Ecto neural progenitor cell (in vitro differentiated cells): ENCODE results near the gene ZMYND15.

Source experiments
- DNase-seq: peaks from one replicate; pipeline ENCODE4 v3.0.0-alpha.2; 2018; ENCODE audit warnings: low spot score

ZMYND15 gene

DNA sequence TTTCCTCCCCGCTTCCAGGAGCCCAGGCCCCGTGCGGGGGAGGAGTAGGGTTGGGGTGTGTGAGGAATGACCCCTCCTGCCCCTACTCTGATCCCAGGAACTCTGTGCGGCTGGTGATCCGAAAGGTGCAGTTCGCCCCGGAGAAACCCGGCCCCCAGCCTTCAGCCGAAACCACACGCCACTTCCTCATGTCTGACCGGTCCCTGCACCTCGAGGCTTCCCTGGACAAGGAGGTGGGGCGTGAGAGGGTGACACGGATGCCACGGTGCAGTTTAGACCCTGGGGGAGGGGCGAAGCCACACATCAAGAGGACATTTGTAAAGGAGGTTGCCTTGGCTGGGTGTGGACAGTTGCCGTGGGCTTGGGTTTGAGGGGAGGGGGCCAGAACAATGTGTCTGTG, 21.8 kb upstream of the ZMYND15 start:
- DNase-seq: no peak

GRCh38 chr17:4718276-4718675, 21.4 kb upstream of the ZMYND15 start:
- no peak for DNase-seq

GRCh38 chr17:4719146-4719545, 20.5 kb upstream of the ZMYND15 start:
- no peak for DNase-seq

GRCh38 chr17:4719684-4720221, 19.9 kb upstream of the ZMYND15 start:
- DNase-seq: no peak

GRCh38 chr17:4720787-4721186, 18.8 kb upstream of the ZMYND15 start:
- DNase-seq: no peak

DNA sequence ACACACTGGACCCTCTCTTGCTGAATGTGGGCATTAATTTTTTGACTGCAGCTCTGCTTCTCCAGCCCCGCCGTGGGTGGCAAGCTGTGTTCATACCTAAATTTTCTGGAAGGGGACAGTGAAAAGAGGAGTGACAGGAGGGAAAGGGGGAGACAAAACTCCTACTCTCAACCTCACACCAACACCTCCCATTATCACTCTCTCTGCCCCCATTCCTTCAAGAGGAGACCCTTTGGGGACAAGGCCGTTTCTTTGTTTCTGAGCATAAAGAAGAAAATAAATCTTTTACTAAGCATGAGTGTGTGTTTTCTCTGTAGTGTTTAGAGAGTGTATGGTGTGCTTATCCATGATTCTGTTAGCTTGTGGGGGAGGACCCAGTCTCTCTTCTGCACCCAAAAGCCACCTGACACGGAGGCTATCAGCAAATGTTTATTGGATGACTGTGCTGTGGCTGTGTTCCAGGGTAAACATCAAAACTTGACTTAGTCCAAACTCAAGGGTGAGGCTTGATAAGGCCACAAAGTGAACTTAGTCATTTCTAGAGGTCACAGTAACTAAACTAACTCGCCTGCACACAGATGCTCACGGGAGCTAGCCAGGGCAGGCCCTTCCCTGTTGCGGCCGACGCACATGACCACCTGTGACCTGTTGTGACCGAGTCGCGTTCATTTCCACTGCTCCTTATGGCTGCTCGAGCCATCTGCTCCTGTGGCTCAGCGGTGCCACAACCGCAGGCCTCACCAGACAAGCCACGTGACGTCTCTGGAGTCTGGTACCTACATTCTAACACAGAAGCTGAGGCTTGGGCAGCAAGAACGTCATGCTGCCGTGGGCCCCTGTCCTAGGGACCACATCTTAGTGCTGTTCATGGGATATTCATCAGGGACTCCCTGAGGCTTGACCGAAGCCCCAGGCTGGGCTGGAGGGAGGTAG, 18.2 kb upstream of the ZMYND15 start:
- DNase-seq: no peak

- DNase-seq: no peak
These were observed 16.9 kb upstream of the ZMYND15 start for GRCh38 chr17:4722678-4723240.

- DNase-seq: no peak
These were observed 15.0 kb upstream of the ZMYND15 start for GRCh38 chr17:4724650-4725049.

GRCh38 chr17:4725646-4726310, 13.9 kb upstream of the ZMYND15 start:
- DNase-seq: no peak

DNA sequence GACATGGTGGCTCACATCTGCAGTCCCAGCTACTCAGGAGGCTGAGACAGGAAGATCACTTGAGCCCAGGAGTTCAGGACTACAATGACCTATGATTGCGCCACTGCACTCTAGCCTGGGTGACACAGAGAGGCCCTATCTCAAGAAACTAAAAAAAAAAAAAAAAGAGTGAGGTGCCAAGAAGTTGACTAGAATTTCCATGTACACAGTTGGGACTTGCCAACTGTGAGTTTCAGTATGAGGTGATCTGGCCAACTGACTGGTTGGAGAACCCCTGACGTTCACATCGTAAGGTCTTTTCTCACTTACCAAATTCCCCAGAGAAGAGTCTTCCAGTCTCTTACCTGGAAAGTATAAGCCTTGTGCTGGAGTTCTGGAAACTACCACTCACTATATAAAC, 11.5 kb upstream of the ZMYND15 start:
- no peak for DNase-seq

DNA sequence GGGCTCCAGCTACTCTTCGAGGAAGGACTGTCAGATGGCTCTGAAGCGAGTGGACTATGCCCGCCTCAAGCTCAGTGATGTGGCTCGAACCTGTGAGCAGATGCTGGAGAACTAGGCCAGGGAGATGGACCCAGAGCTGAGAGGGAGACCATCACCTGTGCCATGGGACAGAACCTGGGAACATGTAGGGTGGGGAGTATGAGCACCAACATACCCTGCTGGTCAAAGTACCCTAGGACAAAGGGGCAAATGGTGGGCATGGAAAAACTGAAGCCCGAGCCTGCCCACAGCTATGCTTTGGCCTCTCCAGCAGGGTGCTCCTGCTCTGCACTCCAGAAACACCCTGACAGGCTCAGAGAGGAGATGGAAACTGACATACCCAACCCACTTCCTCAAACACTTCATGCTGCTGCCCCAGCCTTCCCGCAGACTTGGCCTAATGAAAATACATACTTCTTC, 6.5 kb upstream of the ZMYND15 start:
- no peak for DNase-seq

DNA sequence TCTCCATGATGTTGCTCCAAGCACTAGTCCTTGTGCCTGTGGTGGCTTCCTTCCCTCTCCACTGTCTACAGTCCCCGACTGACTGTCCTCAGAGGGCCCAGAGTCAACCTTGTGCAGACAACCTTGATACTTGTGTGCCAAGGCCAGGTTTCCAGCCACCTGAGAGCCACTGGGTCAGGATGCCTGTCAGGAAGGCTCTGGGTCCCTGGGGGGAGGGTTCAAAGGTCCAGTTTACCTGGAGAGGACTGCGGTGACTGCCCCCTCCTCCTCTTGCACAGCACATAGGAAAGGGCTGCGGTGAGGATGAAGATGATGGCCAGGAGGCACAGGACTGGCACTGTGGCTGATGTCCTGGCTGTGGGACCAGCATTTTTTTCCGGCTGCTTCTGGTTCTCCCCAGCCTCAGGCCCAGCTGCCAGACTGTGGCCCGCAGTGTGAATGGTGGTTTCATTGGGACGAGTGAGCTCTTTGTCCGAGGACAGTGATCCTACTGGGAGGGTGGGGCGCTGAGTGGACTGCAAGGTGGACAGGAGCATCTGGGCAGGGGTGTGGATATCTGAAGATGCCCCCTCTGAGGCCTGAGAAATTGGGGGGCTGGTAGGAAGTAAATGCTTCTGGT, 4.7 kb upstream of the ZMYND15 start:
- DNase-seq: no peak

DNA sequence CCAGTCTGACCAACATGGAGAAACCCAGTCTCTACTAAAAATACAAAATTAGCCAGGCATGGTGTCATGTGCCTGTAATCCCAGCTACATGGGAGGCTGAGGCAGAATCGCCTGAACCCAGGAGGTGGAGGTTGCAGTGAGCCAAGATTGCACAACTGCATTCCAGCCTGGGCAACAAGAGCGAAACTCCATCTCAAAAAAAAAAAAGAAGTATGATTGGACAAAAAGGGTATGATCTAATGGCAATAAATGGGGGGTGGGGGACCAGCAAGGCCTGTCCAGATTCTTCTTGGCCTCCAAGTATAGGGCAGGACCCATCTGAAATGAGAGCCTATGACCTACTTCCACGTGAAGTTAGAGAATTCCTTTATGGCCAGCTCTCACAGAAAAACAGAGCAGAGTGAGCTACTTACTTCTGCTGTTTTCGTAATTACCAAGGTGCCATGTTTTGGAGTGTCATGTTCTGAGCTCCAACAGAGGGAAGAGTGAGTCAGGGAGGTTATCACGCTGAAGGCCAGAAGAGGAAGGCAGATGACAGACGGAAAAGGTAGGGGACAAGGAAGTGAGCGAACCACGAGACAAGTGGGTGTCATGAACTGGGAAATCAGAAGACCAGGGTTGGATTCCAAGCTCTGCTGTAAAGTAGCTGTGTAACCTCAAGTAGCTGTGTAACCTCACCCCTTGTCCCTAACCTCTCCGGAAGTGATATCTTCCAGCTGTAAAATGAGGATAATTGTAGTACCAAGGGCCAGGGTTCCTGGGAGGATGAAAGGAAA, 3.6 kb upstream of the ZMYND15 start:
- DNase-seq: no peak

DNA sequence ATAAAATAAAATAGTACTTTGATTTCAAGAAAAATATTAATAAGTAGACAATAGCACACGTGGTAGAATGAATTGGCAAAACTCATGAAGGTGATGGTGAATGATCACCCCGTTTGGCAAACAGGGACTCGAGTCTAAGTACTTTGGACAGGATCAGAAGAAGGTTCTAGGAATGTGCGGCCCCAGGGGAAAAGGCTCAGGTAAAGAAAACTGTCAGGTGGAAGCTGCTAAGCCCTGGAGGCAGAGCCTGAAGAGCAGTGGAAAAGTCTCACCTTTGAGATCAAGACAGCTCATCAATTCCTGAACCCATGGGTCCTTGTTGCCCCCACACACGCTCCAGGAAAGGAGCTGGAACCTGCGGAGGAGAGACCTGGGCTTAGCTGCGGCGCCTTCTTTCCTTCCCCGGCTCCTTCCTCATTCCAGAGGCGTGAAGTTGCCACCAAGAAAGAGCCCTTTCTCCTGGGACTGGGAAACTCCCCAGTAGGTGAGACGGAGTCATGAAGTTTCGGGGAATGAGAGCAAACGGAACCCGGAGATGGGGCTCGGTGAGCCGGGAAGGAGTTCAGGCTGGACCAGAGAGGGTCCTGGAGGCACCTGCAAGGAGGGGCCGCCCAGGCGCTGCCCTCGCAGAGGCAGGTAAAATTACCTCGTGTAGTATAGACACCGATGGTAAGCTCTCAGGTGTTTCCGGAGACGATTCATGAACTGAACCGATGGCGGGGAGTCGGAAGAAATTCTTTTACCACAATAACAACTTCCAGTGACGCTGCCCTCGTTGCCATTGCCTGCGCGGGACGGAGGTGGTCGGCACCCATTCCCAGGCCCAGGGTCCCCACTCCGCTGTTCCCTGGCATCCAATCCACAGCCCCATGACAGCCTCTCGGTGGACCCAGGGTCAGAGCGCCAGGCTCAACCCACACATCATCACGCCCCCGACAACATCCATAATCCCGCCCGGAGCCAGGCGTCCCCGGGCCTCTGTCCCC, 1.2 kb upstream of the ZMYND15 start:
- DNase-seq: no peak

GRCh38 chr17:4740025-4740351, 355 bp downstream of the ZMYND15 start:
- no peak for DNase-seq

- no peak for DNase-seq
These were observed 951 bp downstream of the ZMYND15 start for GRCh38 chr17:4740584-4740983.

GRCh38 chr17:4741544-4741943, 1.9 kb downstream of the ZMYND15 start:
- DNase-seq: no peak

GRCh38 chr17:4742133-4742532, 2.5 kb downstream of the ZMYND15 start:
- no peak for DNase-seq

- DNase-seq: no peak
These were observed 3.0 kb downstream of the ZMYND15 start for GRCh38 chr17:4742629-4743028.

- no peak for DNase-seq
These were observed 3.6 kb downstream of the ZMYND15 start for GRCh38 chr17:4743216-4743615.
